Lung microvascular endothelial cell (primary cell): ENCODE data around the gene PRSS1. TPM values are rescaled to one million over a fixed set of nuclear protein-coding genes. Genes with fewer than 3 reads are reported as not detected.
A peak's percentile ranks its signal among the peaks of the same experiment; 100 is the strongest.
"Not testable (repeated sequence)": the region's sequence is repeated elsewhere in the genome, so short reads cannot be mapped to it uniquely, and the experiment has no call there.

ENCODE experiments used
- DNase-seq, 2 donors: peaks; one replicate each; pipeline versions ENCODE4 v3.0.0 to v3.0.0-alpha.2; 2010; ENCODE audit warnings: low read depth in 2 of 2
- total RNA-seq: library from RNA; depleted of rRNA; stranded (reverse); fragments of >200 nt; gene quantifications from 2 replicates; pipeline ENCODE4 v1.2.1, GENCODE V29; 2014

The PRSS1 gene
- total RNA-seq, 1 donor from 2014 or later: not detected

DNA sequence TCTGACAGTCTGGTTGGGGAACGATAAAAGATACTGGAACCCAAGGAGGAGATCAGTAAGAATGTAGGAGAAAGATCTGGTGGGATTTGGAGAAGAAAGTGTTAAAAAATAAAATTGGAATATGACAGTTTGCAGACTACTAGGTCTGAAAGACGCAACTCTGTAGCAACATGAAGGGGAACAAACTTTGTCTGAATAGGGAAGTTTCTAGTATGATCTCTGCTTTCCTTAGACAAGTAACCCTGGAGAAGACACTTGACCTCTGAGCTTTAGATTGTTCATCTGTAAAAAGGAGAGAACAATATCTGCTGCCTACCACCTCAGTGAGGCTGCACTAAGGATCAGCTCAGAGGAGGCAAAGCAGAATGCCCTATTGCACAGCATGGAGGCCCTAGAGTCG, 3.0 kb upstream of the PRSS1 start:
- DNase-seq: no peak

DNA sequence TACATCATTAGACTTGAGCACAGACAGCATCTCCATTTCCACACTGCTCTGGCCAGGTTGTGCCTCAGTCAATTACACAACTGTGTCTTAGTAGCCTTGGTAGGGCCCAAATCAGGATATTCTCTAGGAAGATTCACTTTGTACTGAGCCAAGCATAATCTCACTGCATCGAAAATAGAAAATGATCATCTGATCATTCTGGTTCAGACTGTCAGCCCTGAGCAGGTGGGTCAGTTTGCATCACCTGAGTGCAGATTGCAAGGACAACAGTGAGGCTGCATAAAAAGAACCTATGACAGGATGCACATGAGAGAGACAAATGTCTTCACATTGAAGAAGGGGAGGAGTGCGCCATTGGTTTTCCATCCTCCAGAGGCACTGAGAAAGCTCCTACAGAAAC, 862 bp upstream of the PRSS1 start:
- DNase-seq: not testable (repeated sequence)

DNA sequence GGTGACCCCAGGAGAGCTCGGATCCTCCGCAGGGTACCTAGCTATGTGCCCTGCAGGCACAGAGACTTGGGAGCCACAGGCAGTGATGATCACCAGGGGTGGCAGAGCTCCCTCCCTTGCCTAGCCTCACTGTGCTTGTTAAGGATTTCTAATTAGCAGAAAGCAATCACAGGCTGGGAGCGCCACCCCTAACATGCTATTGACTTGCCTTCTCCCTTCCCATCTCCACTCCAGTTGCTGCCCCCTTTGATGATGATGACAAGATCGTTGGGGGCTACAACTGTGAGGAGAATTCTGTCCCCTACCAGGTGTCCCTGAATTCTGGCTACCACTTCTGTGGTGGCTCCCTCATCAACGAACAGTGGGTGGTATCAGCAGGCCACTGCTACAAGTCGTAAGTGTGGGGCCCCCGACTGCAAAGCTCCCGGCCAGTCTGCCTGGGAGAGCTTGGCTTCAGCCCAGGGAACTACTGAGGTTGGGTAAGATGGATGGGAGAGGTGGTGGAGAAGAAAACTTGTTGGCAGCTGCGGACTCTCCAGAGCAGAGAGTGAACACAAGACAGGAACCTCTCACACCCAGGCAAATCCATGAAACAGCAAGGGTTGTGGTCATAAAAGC, 1.2 kb downstream of the PRSS1 start:
- no peak for DNase-seq

DNA sequence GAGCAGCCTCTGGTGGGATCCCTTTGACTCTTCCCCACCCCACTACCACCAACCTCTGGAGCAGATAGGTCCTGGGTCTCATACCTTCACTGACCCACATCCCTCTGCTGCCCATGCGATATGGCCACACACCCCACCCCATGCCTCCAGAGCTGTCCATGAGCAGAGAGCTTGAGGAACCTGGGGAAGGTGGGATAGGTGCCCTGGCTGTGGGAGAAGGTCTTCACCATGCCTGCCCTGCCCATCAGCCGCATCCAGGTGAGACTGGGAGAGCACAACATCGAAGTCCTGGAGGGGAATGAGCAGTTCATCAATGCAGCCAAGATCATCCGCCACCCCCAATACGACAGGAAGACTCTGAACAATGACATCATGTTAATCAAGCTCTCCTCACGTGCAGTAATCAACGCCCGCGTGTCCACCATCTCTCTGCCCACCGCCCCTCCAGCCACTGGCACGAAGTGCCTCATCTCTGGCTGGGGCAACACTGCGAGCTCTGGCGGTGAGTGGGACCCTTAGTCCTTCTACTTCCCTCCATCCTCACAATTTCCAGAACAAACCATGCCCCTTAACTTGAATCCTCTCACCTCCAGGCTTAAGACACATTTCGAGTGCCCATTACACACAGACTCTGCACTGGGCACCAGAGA, 2.4 kb downstream of the PRSS1 start:
- not testable (repeated sequence) for DNase-seq

DNA sequence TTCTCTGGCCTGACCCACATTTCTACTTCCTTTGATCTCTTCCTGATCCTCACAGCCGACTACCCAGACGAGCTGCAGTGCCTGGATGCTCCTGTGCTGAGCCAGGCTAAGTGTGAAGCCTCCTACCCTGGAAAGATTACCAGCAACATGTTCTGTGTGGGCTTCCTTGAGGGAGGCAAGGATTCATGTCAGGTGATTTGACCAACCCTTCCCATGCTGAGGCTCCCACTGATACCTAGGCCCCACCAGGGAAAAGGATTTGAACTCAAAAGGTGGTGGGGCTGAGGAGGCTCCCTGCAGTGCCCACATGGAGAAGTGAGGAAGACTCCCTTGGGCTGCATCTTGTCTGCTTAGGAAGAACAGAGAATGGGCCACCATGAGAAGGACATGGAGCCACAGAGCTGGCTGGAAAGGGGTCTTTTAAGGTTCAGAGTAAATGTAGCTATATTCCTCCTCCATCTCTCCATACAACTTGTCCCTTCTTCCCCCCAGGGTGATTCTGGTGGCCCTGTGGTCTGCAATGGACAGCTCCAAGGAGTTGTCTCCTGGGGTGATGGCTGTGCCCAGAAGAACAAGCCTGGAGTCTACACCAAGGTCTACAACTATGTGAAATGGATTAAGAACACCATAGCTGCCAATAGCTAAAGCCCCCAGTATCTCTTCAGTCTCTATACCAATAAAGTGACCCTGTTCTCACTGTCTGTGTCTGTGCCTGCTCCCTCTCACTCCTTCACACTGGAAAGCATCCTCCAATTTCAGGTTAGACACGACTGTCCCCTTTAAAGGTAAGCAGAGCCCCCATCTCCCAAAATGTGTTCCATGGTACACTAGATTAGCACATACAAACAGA, 3.3 kb downstream of the PRSS1 start:
- no peak for DNase-seq

DNA sequence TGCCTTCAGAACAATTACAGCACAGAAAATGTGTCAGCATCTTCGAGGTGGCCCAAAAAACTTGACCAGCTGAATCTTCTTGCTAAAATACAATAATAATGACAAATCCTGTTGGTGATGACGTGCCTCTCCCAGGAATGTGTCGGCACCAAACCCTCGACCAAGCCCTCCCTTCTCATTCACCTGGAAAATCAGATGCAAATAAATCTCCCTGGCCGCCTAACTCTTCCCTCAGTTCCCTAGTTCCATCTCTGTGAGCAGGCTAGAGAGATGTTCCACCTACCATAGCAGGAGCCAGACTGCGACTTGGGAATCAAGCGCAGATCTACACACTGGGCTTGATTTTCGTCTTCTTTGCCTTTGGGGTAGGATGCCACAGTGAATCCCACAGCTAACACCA, 4.1 kb downstream of the PRSS1 start:
- no peak for DNase-seq

DNA sequence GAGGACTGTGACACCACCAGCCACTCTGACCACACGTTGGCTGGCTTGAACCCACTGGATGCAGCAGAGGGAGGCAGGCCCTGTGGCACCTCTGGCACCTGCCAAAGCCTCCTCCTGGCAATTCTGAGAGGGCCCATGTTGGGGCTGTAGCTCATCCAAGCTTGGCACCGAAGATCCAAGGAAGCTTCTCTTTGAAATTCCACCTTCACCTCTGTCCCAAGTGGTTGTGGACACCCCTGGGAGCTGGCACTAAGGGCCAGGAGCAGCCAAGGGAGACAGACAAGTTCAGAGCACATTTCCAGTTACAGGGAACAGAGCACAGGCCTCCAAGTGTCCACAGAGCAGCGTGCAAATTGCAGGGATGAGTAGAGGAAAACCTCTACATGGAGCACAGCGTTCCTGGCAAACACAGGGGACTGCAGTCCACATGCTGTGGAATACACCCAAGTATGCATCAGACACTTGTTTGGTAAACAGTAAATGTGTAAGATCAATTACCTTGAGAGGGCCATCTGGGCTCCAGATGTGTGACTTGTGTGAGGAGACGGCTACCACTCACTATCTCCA, 4.7 kb downstream of the PRSS1 start:
- DNase-seq: not testable (repeated sequence)

DNA sequence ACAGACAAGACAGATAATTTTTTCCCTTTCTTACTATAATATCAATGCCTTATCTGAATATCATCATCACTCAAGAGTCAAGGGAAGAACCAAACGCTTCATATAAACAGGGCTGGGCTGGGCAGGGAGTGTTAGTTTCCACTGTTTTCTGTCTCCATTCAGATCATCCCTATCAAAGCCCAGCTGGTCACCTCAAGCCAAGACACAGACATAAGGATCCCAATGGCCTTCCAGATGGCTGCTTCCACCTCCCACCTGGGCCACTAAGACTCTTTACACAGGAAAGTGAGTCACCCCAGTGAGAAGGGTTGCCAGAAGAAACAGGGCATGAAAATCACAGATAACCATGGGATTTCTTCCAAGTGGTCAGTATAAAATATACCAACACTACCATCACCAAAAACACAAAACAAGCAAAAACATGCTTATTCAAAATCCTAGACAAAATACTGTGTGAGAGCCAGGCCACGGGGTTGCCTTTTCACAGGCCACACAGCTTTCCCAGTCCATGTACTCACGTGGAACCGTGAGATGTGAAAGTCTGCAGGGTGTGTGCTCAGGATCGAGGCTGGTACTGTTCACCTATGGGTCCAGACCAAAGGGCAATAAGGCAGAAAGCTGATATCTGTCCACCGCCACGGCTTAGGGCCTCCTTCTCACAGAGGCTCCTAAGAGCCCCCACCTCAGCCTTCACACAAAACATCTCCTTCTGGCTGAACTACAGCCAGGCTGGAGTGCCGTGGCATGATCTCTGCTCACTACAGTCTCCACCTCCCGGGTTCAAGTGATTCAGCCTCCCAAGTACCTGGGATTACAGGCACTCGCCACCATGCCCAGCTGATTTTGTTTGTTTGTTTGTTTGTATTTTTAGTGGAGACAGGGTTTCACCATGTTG, 5.7 kb downstream of the PRSS1 start:
- peak in 1 of 2 donors; percentile 32 for DNase-seq

DNA sequence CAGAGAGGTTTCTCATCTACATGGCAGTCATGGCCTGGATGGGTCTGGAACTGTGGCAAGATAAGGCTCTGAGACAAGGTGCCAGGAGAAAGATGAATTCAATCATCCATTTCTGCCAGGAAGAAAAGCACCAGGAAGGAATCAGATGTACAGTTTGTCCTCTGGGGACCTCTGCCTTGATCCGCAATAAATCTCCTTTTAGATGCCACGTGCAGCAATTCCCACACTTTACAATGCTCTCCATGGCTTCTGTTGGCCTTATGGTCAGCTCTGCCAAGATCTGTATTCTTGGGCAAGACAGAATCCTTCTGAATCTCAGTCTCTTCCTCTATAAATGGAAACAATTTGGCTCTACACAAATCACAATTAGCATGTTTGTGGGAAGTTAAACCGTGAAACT, 9.0 kb downstream of the PRSS1 start:
- not testable (repeated sequence) for DNase-seq

DNA sequence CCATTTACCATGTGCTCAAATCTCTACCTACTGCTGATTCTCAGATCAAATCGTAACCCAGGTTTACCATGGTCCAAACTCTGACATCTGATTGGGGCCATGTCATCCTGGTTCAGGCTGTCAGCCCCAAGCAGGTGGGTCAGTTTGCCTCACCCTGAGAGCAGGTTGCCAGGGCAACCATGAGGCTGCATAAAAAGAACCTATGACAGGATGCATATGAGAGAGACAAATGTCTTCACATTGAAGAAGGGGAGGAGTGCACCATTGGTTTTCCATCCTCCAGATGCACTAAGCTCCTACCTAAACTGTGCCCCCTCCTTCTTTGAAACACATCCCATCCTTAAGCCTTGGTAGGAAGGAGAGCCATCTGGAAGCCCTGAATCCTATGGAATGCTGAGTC, 10.2 kb downstream of the PRSS1 start:
- DNase-seq: no peak

DNA sequence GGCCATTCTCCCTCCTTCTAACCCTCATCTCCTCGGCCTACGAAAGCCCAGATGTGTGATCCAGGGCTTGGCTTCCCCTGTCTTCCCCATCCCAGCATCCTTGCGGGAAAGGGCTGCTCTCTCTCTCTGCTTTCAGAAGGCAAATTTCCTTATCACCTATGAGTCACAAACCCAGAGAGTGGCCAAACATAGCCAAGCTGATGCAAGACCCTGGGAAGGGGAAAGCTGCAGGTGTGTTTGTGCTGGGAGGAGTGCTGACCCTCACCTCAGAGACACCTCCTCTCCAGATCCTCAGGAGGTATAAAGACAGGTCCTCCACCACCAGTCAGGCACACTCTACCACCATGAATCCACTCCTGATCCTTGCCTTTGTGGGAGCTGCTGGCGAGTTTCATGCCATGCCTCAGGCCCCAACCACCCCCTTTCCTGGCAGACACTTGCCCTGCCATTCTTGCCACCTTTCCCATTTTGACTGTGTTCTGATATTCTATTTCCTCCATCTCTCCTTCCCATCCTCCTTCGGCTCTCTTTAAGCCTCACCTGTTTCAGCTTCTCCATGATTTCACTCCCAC, 10.9 kb downstream of the PRSS1 start:
- no peak for DNase-seq

DNA sequence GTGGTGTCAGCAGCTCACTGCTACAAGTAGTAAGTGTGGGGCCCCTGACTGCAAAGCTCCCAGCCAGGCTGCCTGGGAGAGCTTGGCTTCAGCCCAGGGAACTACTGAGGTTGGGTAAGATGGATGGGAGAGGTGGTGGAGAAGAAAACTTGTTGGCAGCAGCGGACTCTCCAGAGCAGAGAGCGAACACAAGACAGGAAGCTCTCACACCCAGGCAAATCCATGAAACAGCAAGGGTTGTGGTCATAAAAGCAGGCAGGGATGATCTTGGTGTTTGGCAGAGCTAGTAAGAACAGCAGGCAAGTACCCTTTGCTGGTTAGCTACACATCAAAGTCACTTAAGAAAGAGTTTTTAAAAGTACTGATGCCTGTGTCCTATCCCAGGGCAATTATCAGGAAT, 12.3 kb downstream of the PRSS1 start:
- not testable (repeated sequence) for DNase-seq

DNA sequence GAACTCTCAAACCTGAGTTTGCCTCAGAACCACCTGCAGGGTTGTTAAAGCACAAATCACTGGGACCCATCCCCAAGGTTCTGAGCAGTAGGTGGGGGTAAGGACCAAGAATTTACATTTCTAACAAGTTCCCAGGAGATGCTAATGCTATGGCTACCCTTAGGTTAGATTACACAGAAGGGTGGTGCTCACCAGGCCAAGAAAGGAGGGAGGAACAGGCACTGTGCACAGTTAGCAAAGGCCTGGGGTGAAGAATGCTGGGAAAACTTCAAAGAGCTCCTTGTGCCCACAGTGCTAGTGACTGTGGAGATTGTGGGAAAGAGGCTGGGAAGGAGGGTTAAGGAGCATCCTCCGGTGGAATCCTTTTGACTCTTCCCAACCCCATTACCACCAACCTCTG, 12.8 kb downstream of the PRSS1 start:
- DNase-seq: no peak

DNA sequence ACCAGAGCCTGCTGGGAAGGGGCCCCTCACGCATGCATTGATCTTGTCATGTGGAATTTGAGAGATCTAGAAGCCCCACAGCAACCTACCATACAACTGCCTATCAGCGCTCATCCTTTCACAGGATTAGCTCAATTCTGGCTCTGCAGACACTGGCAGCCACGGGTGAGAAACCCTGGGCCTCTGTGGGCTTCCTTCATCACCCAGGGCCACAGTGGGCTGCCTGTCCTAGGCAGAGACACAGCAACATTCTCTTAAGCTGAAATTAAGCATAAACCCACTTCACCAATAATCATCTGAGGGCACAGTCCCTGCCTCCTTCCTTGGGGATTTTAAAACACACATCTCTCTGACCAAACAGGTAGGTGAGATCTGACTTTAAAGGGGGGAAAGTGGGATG, 18.2 kb downstream of the PRSS1 start:
- no peak for DNase-seq

DNA sequence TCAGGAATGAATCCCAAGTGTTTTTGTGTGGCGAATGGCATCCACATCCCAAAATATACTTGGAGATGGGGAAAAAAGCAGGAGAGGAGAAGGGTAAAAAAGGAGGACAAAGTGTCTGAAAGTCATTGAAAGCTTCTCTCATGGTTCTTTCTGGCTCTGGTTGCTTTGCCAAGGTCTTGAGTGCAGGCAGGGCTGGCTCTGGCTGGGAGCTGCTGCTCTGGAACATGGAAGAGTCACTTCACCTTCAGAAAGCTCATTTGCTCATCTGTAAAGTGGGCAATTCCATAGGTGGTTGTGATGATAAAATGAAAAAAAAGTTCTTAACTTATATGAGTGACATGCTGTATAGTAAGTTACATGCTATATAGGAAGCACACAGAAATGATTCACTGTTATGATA, 18.6 kb downstream of the PRSS1 start:
- no peak for DNase-seq

DNA sequence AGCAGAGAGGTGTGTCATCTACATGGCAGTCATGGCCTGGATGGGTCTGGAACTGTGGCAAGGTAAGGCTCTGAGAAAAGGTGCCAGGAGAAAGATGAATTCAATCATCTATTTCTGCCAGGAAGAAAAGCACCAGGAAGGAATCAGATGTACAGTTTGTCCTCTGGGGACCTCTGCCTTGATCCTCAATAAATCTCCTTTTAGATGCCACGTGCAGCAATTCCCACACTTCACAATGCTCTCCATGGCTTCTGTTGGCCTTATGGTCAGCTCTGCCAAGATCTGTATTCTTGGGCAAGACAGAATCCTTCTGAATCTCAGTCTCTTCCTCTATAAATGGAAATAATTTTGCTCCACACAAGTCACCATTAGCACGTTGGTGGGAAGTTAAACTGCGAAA, 19.6 kb downstream of the PRSS1 start:
- not testable (repeated sequence) for DNase-seq

DNA sequence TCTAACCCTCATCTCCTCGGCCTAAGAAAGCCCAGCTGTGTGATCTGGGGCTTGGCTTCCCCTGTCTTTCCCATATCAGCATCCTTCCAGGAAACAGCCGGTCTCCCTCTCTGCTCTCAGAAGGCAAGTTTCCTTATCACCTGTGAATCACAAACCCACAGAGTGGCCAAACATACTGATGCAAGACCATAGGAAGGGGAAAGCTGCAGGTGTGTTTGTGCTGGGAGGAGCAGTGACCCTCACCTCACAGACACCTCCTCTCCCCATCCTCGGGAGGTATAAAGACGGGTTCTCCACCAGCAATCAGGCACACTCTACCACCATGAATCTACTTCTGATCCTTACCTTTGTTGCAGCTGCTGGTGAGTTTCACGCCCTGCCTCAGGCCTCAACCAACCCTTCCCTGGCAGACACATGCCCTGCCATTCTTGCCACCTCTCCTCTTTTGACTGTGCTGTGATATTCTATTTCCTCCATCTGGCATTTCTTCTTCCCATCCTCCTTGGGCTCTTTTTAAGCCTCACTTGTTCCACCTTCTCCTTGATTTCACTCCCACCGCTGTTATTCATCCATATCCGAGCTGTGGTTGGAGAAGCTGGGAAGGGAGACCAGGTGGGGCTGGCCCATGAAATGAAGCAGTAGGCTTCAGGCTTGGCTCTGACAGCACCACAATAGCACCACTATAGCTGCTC, 21.5 kb downstream of the PRSS1 start, which contains the start of gene PRSS2:
TSS of gene PRSS2 (plus strand) at position 310 of the 692 bp plus-strand sequence. CDS start at position 323, 13 bp downstream.
- DNase-seq: no peak

DNA sequence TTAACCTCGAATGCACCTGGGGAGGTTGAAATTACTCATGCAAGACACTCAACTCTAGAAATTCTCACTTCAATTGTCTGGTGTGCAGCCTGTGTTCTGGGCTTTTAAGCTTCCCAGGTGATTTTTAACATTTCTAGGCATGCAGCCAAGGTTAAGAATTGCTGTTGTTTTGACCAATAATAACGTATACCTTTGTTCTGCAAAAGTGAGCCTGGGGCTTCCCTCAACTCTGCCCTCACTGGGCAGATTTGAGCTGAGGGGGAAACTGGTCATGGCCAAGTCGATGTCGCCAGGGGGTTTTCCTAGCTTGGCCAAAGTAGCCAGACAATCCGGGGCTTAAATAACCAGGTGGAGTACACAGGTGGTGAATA, 22.1 kb downstream of the PRSS1 start:
- DNase-seq: no peak

DNA sequence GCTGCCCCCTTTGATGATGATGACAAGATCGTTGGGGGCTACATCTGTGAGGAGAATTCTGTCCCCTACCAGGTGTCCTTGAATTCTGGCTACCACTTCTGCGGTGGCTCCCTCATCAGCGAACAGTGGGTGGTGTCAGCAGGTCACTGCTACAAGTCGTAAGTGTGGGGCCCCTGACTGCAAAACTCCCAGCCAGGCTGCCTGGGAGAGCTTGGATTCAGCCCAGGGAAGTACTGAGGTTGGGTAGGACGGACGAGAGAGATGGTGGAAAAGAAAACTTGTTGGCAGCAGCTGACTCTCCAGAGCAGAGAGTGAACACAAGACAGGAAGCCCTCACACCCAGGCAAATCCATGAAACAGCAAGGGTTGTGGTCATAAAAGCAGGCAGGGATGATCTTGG, 22.8 kb downstream of the PRSS1 start:
- no peak for DNase-seq

DNA sequence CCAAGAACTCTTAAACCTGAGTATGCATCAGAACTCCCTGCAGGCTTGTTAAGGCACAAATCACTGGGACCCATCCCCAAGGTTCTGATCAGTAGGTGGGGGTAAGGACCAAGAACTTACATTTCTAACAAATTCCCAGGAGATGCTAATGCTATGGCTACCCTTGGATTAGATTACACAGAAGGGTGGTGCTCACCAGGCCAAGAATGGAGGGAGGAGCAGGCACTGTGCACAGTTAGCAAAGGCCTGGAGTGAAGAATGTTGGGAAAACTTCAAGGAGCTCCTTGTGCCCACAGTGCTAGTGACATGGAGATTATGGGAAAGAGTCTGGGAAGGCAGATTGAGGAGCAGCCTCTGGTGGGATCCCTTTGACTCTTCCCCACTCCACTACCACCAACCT, 23.4 kb downstream of the PRSS1 start:
- no peak for DNase-seq
